Measurements from ENCODE around the gene WDR5. TPM values are rescaled to one million over a fixed set of nuclear protein-coding genes. Genes with fewer than 3 reads are reported as not detected.

WDR5 gene
- total and polyA plus RNA-seq, 2 experiments from 2014 or later: 19.8 to 20.2 TPM

- Histone ChIP-seq H3K9me3 (ENCODE audit: low read depth) (no peaks in the 10 kb centered on the region), H2AFZ (no peak overlapping the region), H3K36me3 (replicated peaks; ENCODE audit: insufficient read depth, low read depth) (no peaks in the 10 kb centered on the region), H3K27me3 (no peaks in the 10 kb centered on the region), H4K20me1 (ENCODE audit: insufficient read depth, poor library complexity, severe bottlenecking) (no peaks in the 10 kb centered on the region), H3K4me3 (no peak overlapping the region), H3K4me1 (ENCODE audit: insufficient read depth) (peaks cover 10% of the 10 kb centered on the region), H3K27ac (no peak overlapping the region), H3K9me2 (replicated peaks; ENCODE audit: insufficient read depth) (no peaks in the 10 kb centered on the region), H3K4me2 (no peak overlapping the region), H3K79me2 (no peaks in the 10 kb centered on the region)
- DNase-seq (ENCODE audit: low spot score): no peak
- 88% methylated on average over 29 of the region's 29 CpGs for WGBS (ENCODE audit: low lambda C conversion rate, missing lambda C conversion rate)
- TF ChIP-seq EZH2phosphoT487 (IDR thresholded peaks at IDR 0.05; ENCODE audit: low read depth, severe bottlenecking, unreplicated experiment): no peak
- TF ChIP-seq EZH2 (IDR thresholded peaks at IDR 0.05; ENCODE audit: borderline replicate concordance): no peak
- no peak for TF ChIP-seq CTCF (IDR thresholded peaks at IDR 0.05; ENCODE audit: poor library complexity)
Measured at GRCh38 chr9:134190232-134191121, 54.6 kb downstream of the WDR5 start.

- Histone ChIP-seq H3K4me3 (no peak overlapping the region), H3K79me2 (no peaks in the 10 kb centered on the region), H2AFZ (no peak overlapping the region), H3K9me2 (replicated peaks; ENCODE audit: insufficient read depth) (no peaks in the 10 kb centered on the region), H3K27ac (no peak overlapping the region), H3K9me3 (ENCODE audit: low read depth) (no peaks in the 10 kb centered on the region), H3K36me3 (replicated peaks; ENCODE audit: insufficient read depth, low read depth) (no peaks in the 10 kb centered on the region), H3K4me2 (no peak overlapping the region), H4K20me1 (ENCODE audit: insufficient read depth, poor library complexity, severe bottlenecking) (no peaks in the 10 kb centered on the region), H3K27me3 (no peaks in the 10 kb centered on the region), H3K4me1 (ENCODE audit: insufficient read depth) (peaks cover 10% of the 10 kb centered on the region)
- no peak for DNase-seq (ENCODE audit: low spot score)
- no peak for TF ChIP-seq EZH2phosphoT487 (IDR thresholded peaks at IDR 0.05; ENCODE audit: low read depth, severe bottlenecking, unreplicated experiment)
- TF ChIP-seq CTCF (IDR thresholded peaks at IDR 0.05; ENCODE audit: poor library complexity): no peak
- TF ChIP-seq EZH2 (IDR thresholded peaks at IDR 0.05; ENCODE audit: borderline replicate concordance): no peak
- WGBS (ENCODE audit: low lambda C conversion rate, missing lambda C conversion rate): 95% methylated on average over 6 of the region's 6 CpGs
Measured at GRCh38 chr9:134191455-134192209, 55.8 kb downstream of the WDR5 start.

- TF ChIP-seq EZH2phosphoT487 (IDR thresholded peaks at IDR 0.05; ENCODE audit: low read depth, severe bottlenecking, unreplicated experiment) (no peak), EZH2 (IDR thresholded peaks at IDR 0.05; ENCODE audit: borderline replicate concordance) (no peak), CTCF (IDR thresholded peaks at IDR 0.05; ENCODE audit: poor library complexity) (no peak)
- Histone ChIP-seq H3K4me3 (no peak overlapping the region), H3K9me2 (replicated peaks; ENCODE audit: insufficient read depth) (no peaks in the 10 kb centered on the region)
Measured at GRCh38 chr9:134192311-134192950, 56.5 kb downstream of the WDR5 start.

More at GRCh38 chr9:134192311-134192950, 56.5 kb downstream of the WDR5 start:
- Histone ChIP-seq H3K27ac (no peak overlapping the region), H3K79me2 (no peaks in the 10 kb centered on the region), H4K20me1 (ENCODE audit: insufficient read depth, poor library complexity, severe bottlenecking) (no peaks in the 10 kb centered on the region), H3K36me3 (replicated peaks; ENCODE audit: insufficient read depth, low read depth) (no peaks in the 10 kb centered on the region), H3K4me1 (ENCODE audit: insufficient read depth) (peaks cover 10% of the 10 kb centered on the region), H3K4me2 (no peak overlapping the region), H2AFZ (no peak overlapping the region), H3K27me3 (no peaks in the 10 kb centered on the region), H3K9me3 (ENCODE audit: low read depth) (no peaks in the 10 kb centered on the region)
- 86% methylated on average over 9 of the region's 12 CpGs for WGBS (ENCODE audit: low lambda C conversion rate, missing lambda C conversion rate)
- DNase-seq (ENCODE audit: low spot score): no peak

Measured in hepatocyte (in vitro differentiated cells).